GM12874 (cell line): ENCODE measurements around the gene EZH1.

Experiments
- CTCF ChIP-seq: IDR thresholded peaks from 2 replicates; pipeline ENCODE4 v1.5.1; 2011; ENCODE audit warnings: low read depth, mild to moderate bottlenecking, control low read depth, low read length, moderate library complexity; ENCODE audit not compliant: insufficient read depth

The EZH1 gene

DNA sequence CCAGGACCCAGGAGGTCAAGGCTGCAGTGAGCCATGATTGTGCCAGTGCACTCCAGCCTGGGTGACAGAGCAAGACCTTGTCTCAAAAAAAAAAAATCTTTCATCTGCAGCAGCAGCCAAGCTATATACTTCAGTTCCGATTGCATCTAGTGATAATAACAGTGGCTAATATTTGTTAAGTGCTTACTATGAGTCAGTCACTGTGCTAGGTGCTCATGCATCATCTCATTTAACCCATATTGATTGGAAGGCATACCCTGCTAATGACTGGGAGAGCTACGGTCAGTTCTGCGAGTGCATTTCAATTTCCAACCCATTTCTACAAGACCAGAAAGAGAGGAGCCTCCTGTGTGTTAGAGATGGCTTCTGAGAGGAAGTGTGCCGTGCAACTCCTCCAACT lies 93.4 kb downstream of the EZH1 start:
- TF ChIP-seq CTCF = no peak
